Smooth muscle cell (in vitro differentiated cells): ENCODE measurements around the gene KLF17. TPM values are rescaled to one million over a fixed set of nuclear protein-coding genes. Genes with fewer than 3 reads are reported as not detected.

Source experiments
- DNase-seq: peaks from one replicate; lab custom pipeline; 2025; ENCODE audit not compliant: unreplicated experiment; lab: John Stamatoyannopoulos, UW
- H2AFZ ChIP-seq: fragments of 200-600 bp; sonication (generic); 2 replicates; pipeline ENCODE4 v1.6.0; 2016; ENCODE audit warnings: antibody characterized with exemption, low read depth, mild to moderate bottlenecking
- H3F3A ChIP-seq: fragments of 200-600 bp; sonication (generic); 2 replicates; pipeline ENCODE4 v1.6.0; 2017; ENCODE audit warnings: antibody characterized with exemption, low read depth
- H3K27ac ChIP-seq: fragments of 200-600 bp; sonication (generic); 2 replicates; pipeline ENCODE4 v1.5.1; 2016; ENCODE audit warnings: low read depth, mild to moderate bottlenecking
- H3K27me3 ChIP-seq: fragments of 200-600 bp; sonication (generic); 2 replicates; pipeline ENCODE4 v1.6.1; 2016; ENCODE audit warnings: low read depth, mild to moderate bottlenecking
- H3K36me3 ChIP-seq: fragments of 200-600 bp; sonication (generic); 2 replicates; pipeline ENCODE4 v1.5.1; 2016; ENCODE audit warnings: low read depth
- H3K4me1 ChIP-seq: fragments of 200-600 bp; sonication (generic); 2 replicates; pipeline ENCODE4 v1.5.1; 2016; ENCODE audit warnings: low read depth
- H3K4me2 ChIP-seq: fragments of 200-600 bp; sonication (generic); 2 replicates; pipeline ENCODE4 v1.6.0; 2016; ENCODE audit warnings: mild to moderate bottlenecking
- H3K4me3 ChIP-seq: fragments of 200-600 bp; sonication (generic); 2 replicates; pipeline ENCODE4 v1.5.1; 2016; ENCODE audit warnings: mild to moderate bottlenecking
- H3K79me2 ChIP-seq: fragments of 200-600 bp; sonication (generic); 2 replicates; pipeline ENCODE4 v1.6.0; 2016; ENCODE audit warnings: low read depth, mild to moderate bottlenecking
- H3K9ac ChIP-seq: fragments of 200-600 bp; sonication (generic); 2 replicates; pipeline ENCODE4 v1.6.0; 2016; ENCODE audit warnings: low read depth
- H3K9me3 ChIP-seq: fragments of 200-600 bp; sonication (generic); replicated peaks from 2 replicates; pipeline ENCODE4 v1.5.1; 2016; ENCODE audit warnings: low read depth
- H4K20me1 ChIP-seq: fragments of 200-600 bp; sonication (generic); 2 replicates; pipeline ENCODE4 v1.6.0; 2016; ENCODE audit warnings: low read depth
- CTCF ChIP-seq: fragments of 200-600 bp; sonication (generic); IDR thresholded peaks from 2 replicates; pipeline ENCODE4 v1.5.1; 2017; ENCODE audit warnings: borderline replicate concordance, mild to moderate bottlenecking, antibody characterized with exemption; ENCODE audit not compliant: insufficient read depth, poor library complexity, severe bottlenecking
- WGBS: methylation state at CpG from one replicate; pipeline ENCODE4 v1.1.7; 2016; ENCODE audit warnings: low lambda C conversion rate; 5-methylcytosine and 5-hydroxymethylcytosine counted together
- polyA plus RNA-seq: library from polyadenylated mRNA; unstranded; fragments of >200 nt; fragmentation: Nextera tagmentation; extraction: Ambion mirVana; gene quantifications from 2 replicates; pipeline ENCODE4 v1.2.1, GENCODE V29; 2016
- total RNA-seq: library from RNA; depleted of rRNA; stranded (reverse); fragments of >200 nt; gene quantifications from 2 replicates; pipeline ENCODE4 v1.2.3, GENCODE V29; 2014

The KLF17 gene
- total and polyA plus RNA-seq, 2 experiments from 2014 or later: 0.04 TPM; not detected in 1

- H3F3A ChIP-seq: no peaks in the 10 kb centered on the region
- H3K9ac ChIP-seq: no peak overlapping the region
- H4K20me1 ChIP-seq: no peaks in the 10 kb centered on the region
- TF ChIP-seq CTCF: no peak
- H3K27ac ChIP-seq: no peak overlapping the region
- WGBS: 96% methylated on average over 1 of the region's 1 CpG
- no peaks in the 10 kb centered on the region for H3K36me3 ChIP-seq
- DNase-seq: no peak
- no peaks in the 10 kb centered on the region for H3K79me2 ChIP-seq
- no peaks in the 10 kb centered on the region for H3K27me3 ChIP-seq
- H3K4me2 ChIP-seq: no peak overlapping the region
- H3K4me1 ChIP-seq: no peaks in the 10 kb centered on the region
- H3K4me3 ChIP-seq: no peak overlapping the region
- no peak overlapping the region for H2AFZ ChIP-seq
- no peaks in the 10 kb centered on the region for H3K9me3 ChIP-seq
Measured at GRCh38 chr1:44157903-44158302, 39.3 kb downstream of the KLF17 start.

- DNase-seq: no peak
- H2AFZ ChIP-seq: no peak overlapping the region
- TF ChIP-seq CTCF: no peak
Measured at GRCh38 chr1:44158871-44159270, 40.2 kb downstream of the KLF17 start.

GRCh38 chr1:44161546-44161945 is 42.9 kb downstream of the KLF17 start:
- no peaks in the 10 kb centered on the region for H3K27me3 ChIP-seq
- H3K9ac ChIP-seq: no peak overlapping the region
- no peaks in the 10 kb centered on the region for H3K9me3 ChIP-seq
- H2AFZ ChIP-seq: no peak overlapping the region
- no peaks in the 10 kb centered on the region for H3K4me1 ChIP-seq
- no peaks in the 10 kb centered on the region for H4K20me1 ChIP-seq
- no peak for DNase-seq
- no peaks in the 10 kb centered on the region for H3K79me2 ChIP-seq
- TF ChIP-seq CTCF: no peak
- H3K36me3 ChIP-seq: no peaks in the 10 kb centered on the region
- no peak overlapping the region for H3K27ac ChIP-seq
- H3K4me2 ChIP-seq: no peak overlapping the region
- H3K4me3 ChIP-seq: no peak overlapping the region
- no peaks in the 10 kb centered on the region for H3F3A ChIP-seq

More at GRCh38 chr1:44158871-44159270, 40.2 kb downstream of the KLF17 start:
- Histone ChIP-seq H3K79me2 (no peaks in the 10 kb centered on the region), H3K4me2 (no peak overlapping the region), H3K27ac (no peak overlapping the region), H4K20me1 (no peaks in the 10 kb centered on the region), H3K9me3 (no peaks in the 10 kb centered on the region), H3K27me3 (no peaks in the 10 kb centered on the region), H3K4me3 (no peak overlapping the region), H3F3A (no peaks in the 10 kb centered on the region), H3K9ac (no peak overlapping the region), H3K36me3 (no peaks in the 10 kb centered on the region), H3K4me1 (no peaks in the 10 kb centered on the region)

GRCh38 chr1:44168520-44169098 is 50.0 kb downstream of the KLF17 start:
- no peaks in the 10 kb centered on the region for H3K27me3 ChIP-seq
- H4K20me1 ChIP-seq: no peaks in the 10 kb centered on the region
- no peak overlapping the region for H2AFZ ChIP-seq
- no peaks in the 10 kb centered on the region for H3F3A ChIP-seq
- no peaks in the 10 kb centered on the region for H3K36me3 ChIP-seq
- DNase-seq: no peak
- H3K4me1 ChIP-seq: no peaks in the 10 kb centered on the region
- H3K27ac ChIP-seq: no peak overlapping the region
- no peak overlapping the region for H3K9ac ChIP-seq
- no peaks in the 10 kb centered on the region for H3K79me2 ChIP-seq
- 93% methylated on average over 5 of the region's 5 CpGs for WGBS
- no peak overlapping the region for H3K4me3 ChIP-seq
- no peak overlapping the region for H3K4me2 ChIP-seq
- no peaks in the 10 kb centered on the region for H3K9me3 ChIP-seq
- TF ChIP-seq CTCF: no peak
